Esophagus muscularis mucosa (tissue), 4 donors: ENCODE measurements around the gene ADCYAP1R1. TPM values are rescaled to one million over a fixed set of nuclear protein-coding genes. Genes with fewer than 3 reads are reported as not detected.

Experiments
- DNase-seq: peaks from one replicate; pipeline ENCODE4 v3.0.0-alpha.2; 2017; ENCODE audit errors: extremely low spot score
- H3K27ac ChIP-seq, 4 donors: fragments of 200-600 bp; sonication (generic); replicated peaks in 1 of 4; 1 replicate in 3 of 4; 2 replicates in 1 of 4; pipeline ENCODE4 v1.5.1; 2016 to 2019; ENCODE audit warnings: mild to moderate bottlenecking in 1 of 4
- H3K27me3 ChIP-seq, 4 donors: fragments of 200-600 bp; sonication (generic); one replicate each; pipeline versions ENCODE4 v1.5.1 to v1.6.0; 2016 to 2019
- H3K36me3 ChIP-seq, 4 donors: fragments of 200-600 bp; sonication (generic); one replicate each; pipeline ENCODE4 v1.5.1; 2016 to 2019
- H3K4me1 ChIP-seq, 4 donors: fragments of 200-600 bp; sonication (generic); one replicate each; pipeline ENCODE4 v1.5.1; 2016 to 2019
- H3K4me3 ChIP-seq, 4 donors: fragments of 200-600 bp; sonication (generic); 1 replicate in 2 of 4; 2 replicates in 2 of 4; pipeline ENCODE4 v1.5.1; 2016 to 2019; ENCODE audit warnings: mild to moderate bottlenecking in 4 of 4, moderate library complexity in 1 of 4
- H3K9me3 ChIP-seq, 4 donors: fragments of 200-600 bp; sonication (generic); 1 replicate in 3 of 4; 2 replicates in 1 of 4; pipeline ENCODE4 v1.5.1; 2016 to 2019
- CTCF ChIP-seq, 3 experiments: fragments of 200-600 bp in 2 of 3; fragments of 450-650 bp in 1 of 3; sonication (generic) in 2 of 3; IDR thresholded peaks; one replicate each; pipeline ENCODE4 v1.5.1; 2017 to 2019; ENCODE audit warnings: antibody characterized with exemption in 3 of 3, mild to moderate bottlenecking in 2 of 3, moderate library complexity in 1 of 3
- EP300 ChIP-seq: sonication (generic); formaldehyde crosslinking; IDR thresholded peaks from one replicate; pipeline ENCODE4 v1.6.1; 2017; ENCODE audit warnings: antibody characterized with exemption
- POLR2A ChIP-seq: fragments of 450-650 bp; IDR thresholded peaks from one replicate; pipeline ENCODE4 v1.6.1; 2017; ENCODE audit warnings: antibody characterized with exemption, moderate library complexity, mild to moderate bottlenecking, low read depth
- POLR2AphosphoS5 ChIP-seq, 2 donors: sonication (generic); formaldehyde crosslinking; IDR thresholded peaks; one replicate each; pipeline ENCODE4 v1.6.1; 2017; ENCODE audit warnings: antibody characterized with exemption in 2 of 2
- WGBS: methylation state at CpG from one replicate; pipeline ENCODE4 v1.1.5; 2018; 5-methylcytosine and 5-hydroxymethylcytosine counted together
- intact Hi-C: fragments of 100-400 bp; cut with DNase I; formaldehyde crosslinking; loops from one replicate; pipeline ENCODE4 v1.15.1; 2023
- total RNA-seq, 4 donors: library from RNA; depleted of rRNA; stranded (reverse); fragments of >200 nt; gene quantifications; one replicate each; pipeline versions ENCODE4 v1.1.0 to v1.2.1, GENCODE V29; 2016

ADCYAP1R1 gene
- total RNA-seq, 4 donors from 2014 or later = 10.2 to 35.3 (median 25.7) TPM

DNA sequence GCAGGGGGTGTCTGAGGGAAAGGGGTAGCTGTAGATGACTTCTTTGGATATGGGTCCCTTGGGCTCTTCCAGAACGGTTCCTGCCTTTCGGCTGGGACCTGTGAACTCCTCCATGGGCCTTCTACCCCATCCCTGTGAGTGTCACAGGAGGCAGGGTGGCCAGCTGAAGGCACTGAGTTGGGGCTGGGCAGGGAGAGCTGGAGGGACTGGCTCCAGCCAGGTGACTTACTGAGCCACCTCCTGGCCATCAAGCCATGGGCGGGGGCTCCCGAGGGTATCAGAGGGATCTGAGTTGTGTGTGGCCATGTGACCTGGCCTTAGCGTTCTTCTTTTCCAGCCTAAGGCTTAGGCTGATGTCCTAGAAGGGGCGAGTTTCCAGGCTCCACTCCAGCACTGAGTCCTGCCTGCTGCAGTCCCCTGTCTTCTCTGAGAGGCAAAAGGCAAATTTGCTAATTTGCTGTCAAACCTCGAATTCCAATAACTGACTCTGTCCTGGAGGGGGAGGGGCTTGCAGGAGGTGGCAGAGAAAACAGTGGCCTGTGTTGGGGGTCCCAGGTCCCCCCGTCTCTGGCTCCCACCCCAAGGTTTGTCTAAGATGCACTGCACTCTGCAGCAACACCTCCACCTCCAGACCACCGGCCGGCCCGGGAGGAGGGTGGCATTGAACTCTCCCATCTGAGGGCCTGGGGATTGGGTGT lies 27.2 kb downstream of the ADCYAP1R1 start:
- H3K4me3 ChIP-seq = no peak overlapping the region
- H3K27me3 ChIP-seq = peaks cover 0 to 25% (median 0%) of the 10 kb centered on the region in 4 donors
- no peaks in the 10 kb centered on the region for H3K36me3 ChIP-seq
- TF ChIP-seq EP300 = no peak
- TF ChIP-seq POLR2AphosphoS5 (IDR thresholded peaks at IDR 0.05) = no peak
- no peak overlapping the region for H3K27ac ChIP-seq
- no peaks in the 10 kb centered on the region for H3K9me3 ChIP-seq
- no peak for DNase-seq
- peaks cover 9 to 25% (median 16%) of the 10 kb centered on the region in 4 donors for H3K4me1 ChIP-seq
- intact Hi-C loops = no loop called here
- WGBS = 85% methylated on average over 5 of the region's 11 CpGs

GRCh38 chr7:31079824-31080511 lies 27.9 kb downstream of the ADCYAP1R1 start:
- Histone ChIP-seq H3K27ac (no peak overlapping the region), H3K4me1 (peaks cover 9 to 22% (median 15%) of the 10 kb centered on the region in 4 donors), H3K36me3 (no peaks in the 10 kb centered on the region), H3K4me3 (no peak overlapping the region), H3K9me3 (no peaks in the 10 kb centered on the region), H3K27me3 (peaks cover 0 to 25% (median 0%) of the 10 kb centered on the region in 4 donors)
- no peak for DNase-seq
- intact Hi-C loops = no loop called here
- no peak for TF ChIP-seq POLR2A
- no peak for TF ChIP-seq CTCF (IDR thresholded peaks at IDR 0.05)
- TF ChIP-seq EP300 = no peak
- no peak for TF ChIP-seq POLR2AphosphoS5 (IDR thresholded peaks at IDR 0.05)
- 50% methylated on average over 6 of the region's 6 CpGs for WGBS

GRCh38 chr7:31080763-31081162 lies 28.7 kb downstream of the ADCYAP1R1 start:
- no peak for TF ChIP-seq POLR2AphosphoS5 (IDR thresholded peaks at IDR 0.05)
- no peak for TF ChIP-seq POLR2A
- no peak for TF ChIP-seq EP300
- TF ChIP-seq CTCF (IDR thresholded peaks at IDR 0.05) = no peak
- no peak overlapping the region for H3K4me3 ChIP-seq
- peaks cover 0 to 25% (median 0%) of the 10 kb centered on the region in 4 donors for H3K27me3 ChIP-seq
- H3K36me3 ChIP-seq = no peaks in the 10 kb centered on the region
- no peak for DNase-seq
- no peak overlapping the region for H3K27ac ChIP-seq
- peaks cover 9 to 15% (median 12%) of the 10 kb centered on the region in 4 donors for H3K4me1 ChIP-seq
- no peaks in the 10 kb centered on the region for H3K9me3 ChIP-seq
- 68% methylated on average over 6 of the region's 6 CpGs for WGBS
- intact Hi-C loops = no loop called here

DNA sequence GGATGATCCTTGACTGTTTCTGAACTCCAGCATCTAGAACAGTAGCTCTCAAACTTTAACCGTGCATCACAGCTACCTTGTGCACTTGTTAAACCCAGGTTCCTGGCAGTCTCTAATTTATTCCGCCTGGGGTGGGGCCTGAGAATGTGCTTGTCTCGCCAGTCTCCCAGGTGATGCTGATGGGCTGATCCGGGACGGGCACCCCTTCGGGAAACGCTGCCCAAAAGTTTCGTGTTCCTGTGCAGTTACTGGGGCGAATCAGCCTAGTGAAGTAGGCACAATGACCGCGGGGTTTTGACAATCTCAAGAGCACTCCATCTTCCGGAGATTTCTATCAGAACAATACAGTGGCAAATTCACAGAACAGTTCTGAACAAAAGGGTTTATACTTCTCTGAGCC lies 29.9 kb downstream of the ADCYAP1R1 start:
- H3K27ac ChIP-seq = peak overlapping the region in 3 of 4 donors; percentile 1 to 71 (median 52)
- TF ChIP-seq POLR2A = no peak
- no peak for TF ChIP-seq EP300
- no peak for TF ChIP-seq CTCF (IDR thresholded peaks at IDR 0.05)
- no peak for TF ChIP-seq POLR2AphosphoS5 (IDR thresholded peaks at IDR 0.05)
- no peak for DNase-seq

GRCh38 chr7:31082447-31082846 lies 30.3 kb downstream of the ADCYAP1R1 start:
- DNase-seq = no peak
- H3K4me1 ChIP-seq = peaks cover 9 to 15% (median 12%) of the 10 kb centered on the region in 4 donors
- no peak for TF ChIP-seq CTCF (IDR thresholded peaks at IDR 0.05)
- no peak for TF ChIP-seq POLR2AphosphoS5 (IDR thresholded peaks at IDR 0.05)
- TF ChIP-seq POLR2A = no peak
- TF ChIP-seq EP300 = no peak
- 59% methylated on average over 4 of the region's 4 CpGs for WGBS
- H3K9me3 ChIP-seq = no peaks in the 10 kb centered on the region
- H3K4me3 ChIP-seq = no peak overlapping the region
- H3K27me3 ChIP-seq = peaks cover 0 to 25% (median 0%) of the 10 kb centered on the region in 4 donors
- intact Hi-C loops = no loop called here
- peaks cover 0 to 5% (median 0%) of the 10 kb centered on the region in 4 donors for H3K36me3 ChIP-seq
- peak overlapping the region; percentile 12 to 71 (median 54) for H3K27ac ChIP-seq

More for the DNA sequence above, 29.9 kb downstream of the ADCYAP1R1 start:
- no peak overlapping the region for H3K4me3 ChIP-seq
- H3K27me3 ChIP-seq = peaks cover 0 to 25% (median 0%) of the 10 kb centered on the region in 4 donors
- peaks cover 0 to under 1% (median 0%) of the 10 kb centered on the region in 4 donors for H3K36me3 ChIP-seq
- 73% methylated on average over 12 of the region's 12 CpGs for WGBS
- intact Hi-C loops = no loop called here
- H3K4me1 ChIP-seq = peaks cover 9 to 15% (median 12%) of the 10 kb centered on the region in 4 donors
- no peaks in the 10 kb centered on the region for H3K9me3 ChIP-seq
